ENCODE data around the gene C14orf180.

C14orf180 gene

DNA sequence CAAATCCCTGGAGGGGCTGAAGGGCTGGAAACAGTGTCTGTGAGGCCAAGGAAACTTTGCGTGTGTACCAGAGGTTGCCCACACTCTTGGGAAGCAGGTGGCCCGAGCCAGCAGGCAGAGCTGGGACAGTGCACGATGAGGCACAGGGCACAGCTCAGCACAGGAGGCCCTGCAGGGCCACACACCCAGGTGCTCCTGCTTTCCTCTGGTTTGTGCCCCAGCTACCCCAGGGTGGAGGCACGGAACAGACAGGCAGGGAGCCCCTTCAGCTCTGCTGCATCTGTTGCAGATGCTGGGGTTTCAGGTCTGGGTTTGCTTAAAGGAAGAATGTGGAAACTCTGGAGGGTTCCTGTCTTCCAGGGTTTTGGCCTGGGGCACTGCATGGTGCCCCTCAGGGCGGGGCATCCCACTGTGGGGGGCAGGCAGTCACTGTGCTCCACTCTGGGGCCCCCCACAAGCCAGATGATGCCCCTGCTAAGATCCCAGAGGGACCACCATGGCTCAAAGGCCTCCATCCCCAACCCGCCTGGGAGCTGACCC lies 16.4 kb downstream of the C14orf180 start:
- DNase-seq = no peak

- no peak for DNase-seq
Measured at GRCh38 chr14:104596451-104596918, 16.9 kb downstream of the C14orf180 start.

GRCh38 chr14:104596927-104597351 lies 17.4 kb downstream of the C14orf180 start:
- no peak for DNase-seq

- no peak for DNase-seq
Measured at GRCh38 chr14:104597576-104597975, 18.0 kb downstream of the C14orf180 start.

DNA sequence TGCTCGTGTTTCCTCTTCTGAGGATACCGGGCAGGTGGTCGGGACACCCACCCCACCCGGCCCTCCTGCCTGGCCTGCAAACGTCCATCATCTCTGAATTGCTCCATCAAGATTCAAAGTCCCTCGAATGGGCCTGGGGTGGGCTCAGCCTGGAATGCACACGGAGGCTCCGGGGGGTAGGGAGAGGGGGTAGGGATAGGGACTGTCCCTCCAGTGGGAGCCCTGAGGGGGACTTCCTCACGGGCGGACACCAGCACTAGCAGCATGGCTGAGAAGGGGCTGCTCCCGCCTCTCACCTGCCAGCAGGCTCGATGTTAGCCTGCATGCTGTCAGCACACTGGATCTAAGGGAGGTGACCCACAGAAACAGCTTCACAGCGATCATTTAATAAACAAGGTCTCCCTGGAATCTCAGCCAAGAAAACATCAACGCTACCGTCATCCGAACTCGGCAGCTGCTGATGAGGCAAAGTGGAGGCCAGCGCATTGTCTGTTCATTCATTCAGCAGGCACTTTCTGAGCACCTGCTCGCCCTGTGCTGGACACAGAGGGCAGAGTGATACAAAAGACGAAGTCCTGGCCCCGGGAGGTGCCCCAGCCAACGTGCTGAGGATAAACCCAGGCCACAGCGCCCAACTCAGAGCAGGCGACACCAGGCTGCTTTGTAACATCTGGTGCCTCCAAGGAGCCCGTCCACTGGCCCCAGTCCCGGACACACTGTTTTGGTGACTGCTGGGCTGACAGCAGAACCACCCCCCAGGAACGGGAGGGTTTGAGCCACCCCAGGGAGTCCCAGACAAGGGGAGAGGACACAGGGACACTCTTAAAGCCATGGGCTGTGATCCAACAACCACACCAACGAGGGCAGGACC lies 18.7 kb downstream of the C14orf180 start:
- DNase-seq = peak; percentile 59

DNA sequence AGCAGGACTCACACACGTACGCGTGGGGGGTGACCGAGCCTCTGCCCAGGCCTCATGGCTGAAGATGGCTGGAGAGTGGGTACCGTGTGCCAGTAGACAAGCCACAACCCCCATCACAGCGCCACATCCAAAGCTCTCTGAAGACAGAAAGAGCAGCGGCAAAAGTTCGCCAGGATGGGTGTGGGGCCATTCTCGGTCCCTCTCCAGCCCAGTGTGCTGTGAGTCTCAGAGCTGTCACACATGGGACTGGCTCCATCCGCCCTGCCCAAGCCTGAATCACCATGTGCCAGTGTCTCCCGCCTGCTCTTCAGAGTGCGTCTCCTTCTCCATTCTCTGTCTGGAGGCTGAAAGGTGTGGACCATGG lies 19.3 kb downstream of the C14orf180 start:
- DNase-seq = no peak

DNA sequence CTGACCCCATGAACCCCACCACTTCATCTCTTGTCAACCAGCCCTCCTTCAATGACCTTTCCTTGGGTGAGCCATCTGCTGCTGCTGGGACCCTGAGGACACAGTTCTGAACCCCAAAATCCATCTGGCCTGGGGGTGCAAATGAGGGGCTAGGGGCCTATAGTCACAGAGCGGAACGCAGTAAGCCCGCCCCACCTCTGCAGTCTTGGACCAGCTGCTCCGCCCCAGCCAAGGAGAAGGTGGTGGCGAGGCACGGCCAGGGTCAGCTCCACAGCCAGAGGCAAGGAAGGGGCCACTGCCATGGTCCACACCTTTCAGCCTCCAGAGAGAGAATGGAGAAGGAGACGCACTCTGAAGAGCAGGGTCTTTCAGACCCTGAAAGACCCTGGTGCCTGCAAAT lies 19.9 kb downstream of the C14orf180 start:
- DNase-seq = no peak

DNA sequence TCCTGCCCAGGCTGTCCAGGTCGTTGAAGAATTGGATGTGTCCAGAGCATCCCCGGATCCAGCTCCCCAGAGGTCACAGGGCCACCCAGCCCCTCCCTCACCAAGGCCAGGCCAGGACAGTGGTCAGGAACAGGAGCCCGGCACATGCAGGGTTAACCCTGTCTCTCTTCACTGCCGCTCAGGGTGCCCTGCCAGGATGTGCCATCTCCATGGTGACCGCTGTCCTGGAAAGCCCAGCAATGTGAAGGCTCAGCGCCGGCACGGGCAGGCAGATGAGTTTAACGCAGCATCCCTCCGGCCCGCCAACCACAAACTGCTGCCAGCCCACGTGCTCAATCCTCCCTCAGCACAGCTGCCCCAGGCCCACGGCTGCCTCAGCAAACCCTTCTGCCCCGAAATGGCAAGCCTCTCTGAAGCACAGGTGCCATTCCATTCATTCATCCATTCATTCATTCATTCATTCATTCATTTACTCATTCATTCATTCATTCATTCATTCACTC lies 20.6 kb downstream of the C14orf180 start:
- peak; percentile 16 for DNase-seq

DNA sequence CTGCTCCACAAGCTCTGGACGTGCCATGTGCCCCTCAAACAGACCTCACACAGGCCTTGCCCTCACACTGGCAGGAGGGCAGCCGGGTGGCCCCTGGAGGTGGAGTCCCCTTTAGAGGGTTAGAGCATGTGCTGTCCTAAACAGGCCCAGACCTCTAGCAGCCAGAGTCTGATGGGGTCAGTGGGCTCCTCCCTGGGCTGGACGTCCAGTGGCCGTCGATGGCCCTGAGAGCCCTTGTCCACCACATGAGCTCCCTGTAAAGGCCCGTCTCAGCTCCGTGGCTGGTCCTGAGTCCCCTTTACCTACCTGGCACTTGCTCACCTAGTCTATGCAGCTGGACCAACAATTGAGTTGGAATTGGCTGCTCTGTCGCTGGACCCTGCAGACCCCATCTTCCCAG lies 21.2 kb downstream of the C14orf180 start:
- DNase-seq = no peak

GRCh38 chr14:104601786-104602185 lies 22.2 kb downstream of the C14orf180 start:
- no peak for DNase-seq

- DNase-seq = no peak
Measured at GRCh38 chr14:104602315-104602932, 22.9 kb downstream of the C14orf180 start.

DNA sequence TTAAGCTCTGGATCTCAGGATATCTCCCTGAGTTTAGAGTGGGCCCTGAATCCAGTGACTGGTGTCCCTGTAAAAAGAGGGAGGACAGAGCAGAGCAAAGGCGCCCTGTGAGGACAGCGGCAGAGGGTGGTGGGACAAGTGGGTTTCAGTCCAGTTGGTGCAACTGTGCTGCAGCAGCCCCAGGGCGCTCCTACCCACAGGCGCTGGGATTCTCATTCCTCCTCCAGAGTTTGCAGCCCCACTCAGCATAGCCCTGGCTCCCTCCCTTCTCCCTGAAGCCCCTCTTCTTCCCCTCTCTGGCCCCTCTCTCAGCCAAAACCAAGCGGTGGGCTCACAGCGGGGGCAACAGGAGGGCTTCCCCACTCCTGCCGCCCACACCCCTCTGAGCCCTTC lies 23.4 kb downstream of the C14orf180 start:
- DNase-seq = no peak

DNA sequence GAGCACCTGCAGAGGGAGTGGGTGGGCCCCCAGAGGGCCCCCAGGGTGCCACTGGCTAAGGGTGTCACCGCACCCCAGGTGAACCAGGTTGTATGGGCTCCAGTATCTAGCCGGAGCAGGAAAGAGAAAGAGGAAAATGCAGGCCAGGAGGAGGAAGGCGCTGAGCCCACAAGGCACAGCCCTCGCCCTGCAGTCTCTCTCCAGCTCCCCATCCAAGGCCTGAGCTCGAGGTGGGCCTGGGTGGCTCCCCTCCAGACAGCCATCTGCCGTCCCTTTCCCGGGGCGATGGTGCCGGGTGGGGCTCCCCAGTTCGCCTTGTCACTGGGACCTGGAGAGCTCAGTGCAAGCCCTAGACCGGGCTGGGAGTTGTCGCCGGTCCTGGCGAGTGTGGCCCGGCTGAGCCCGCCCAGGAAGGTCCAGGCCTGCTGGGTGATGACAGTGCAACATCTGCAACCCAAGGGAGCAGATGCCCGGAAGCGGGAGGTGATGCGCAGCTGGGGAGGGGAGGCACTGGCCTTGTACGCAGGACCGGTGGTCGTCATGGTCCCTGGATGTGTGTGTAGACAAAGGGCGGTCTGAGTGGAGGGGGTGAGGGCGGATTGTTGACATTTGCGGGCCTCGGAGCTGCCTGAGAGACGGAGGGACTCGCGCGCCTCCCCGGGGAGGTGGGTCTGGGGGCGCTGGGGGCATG lies 24.3 kb downstream of the C14orf180 start:
- DNase-seq = peak; percentile 51

DNA sequence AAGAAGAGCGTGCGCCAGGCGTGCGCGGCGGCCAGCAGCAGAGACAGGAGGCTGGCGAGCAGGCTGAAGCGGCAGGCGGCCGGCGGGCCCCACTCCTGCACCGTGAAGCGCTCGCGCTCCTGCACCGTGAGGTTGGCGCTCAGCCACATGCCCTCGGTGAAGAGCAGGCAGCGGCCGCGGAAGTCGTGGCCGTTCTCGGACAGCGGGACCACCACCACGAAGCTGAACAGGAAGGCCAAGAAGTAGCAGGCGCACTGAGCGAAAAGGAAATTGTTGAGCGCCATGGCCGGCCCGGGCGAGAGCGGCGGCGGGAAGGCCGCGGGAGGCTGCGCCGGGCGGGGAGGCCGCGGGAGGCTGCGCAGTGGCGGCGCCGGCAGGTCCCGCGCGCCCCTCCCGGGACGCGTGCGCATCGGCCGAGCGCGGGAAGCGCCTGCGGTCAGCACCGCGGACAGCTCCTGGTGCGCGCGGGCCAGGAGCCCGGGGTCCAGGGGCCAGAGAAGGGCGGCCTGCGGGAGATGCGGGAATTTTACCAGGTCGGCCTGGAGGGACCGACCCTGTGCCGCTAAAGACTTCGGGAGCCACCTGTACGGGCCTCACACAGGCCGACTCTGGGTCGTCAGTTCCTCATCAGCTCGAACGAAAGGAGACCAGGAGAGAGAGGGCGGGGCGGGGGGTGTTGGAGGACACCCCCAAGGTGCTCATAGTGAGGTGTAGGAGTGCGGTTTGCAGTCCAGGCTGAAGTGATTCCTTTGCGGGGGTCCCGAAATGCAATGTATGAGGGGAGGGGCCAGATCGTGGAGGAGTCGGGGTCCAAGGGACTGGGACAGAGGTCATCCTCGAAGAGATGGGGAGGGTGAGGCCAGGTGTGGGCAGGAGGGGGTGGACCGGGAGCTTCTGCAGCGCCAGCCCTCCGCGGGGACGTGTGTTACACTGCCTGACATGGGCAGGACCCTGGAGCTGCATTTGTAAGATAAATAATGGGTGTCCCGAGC lies 25.2 kb downstream of the C14orf180 start, which contains the start of gene TMEM179:
TSS of gene TMEM179 (minus strand) at position 315 of the 992 bp plus-strand sequence. CDS start at position 284, 31 bp downstream.
- DNase-seq = no peak

GRCh38 chr14:104609666-104610065 lies 30.1 kb downstream of the C14orf180 start:
- DNase-seq = no peak

- no peak for DNase-seq
Measured at GRCh38 chr14:104610749-104611310, 31.3 kb downstream of the C14orf180 start.

- DNase-seq = no peak
Measured at GRCh38 chr14:104611881-104612280, 32.3 kb downstream of the C14orf180 start.

DNA sequence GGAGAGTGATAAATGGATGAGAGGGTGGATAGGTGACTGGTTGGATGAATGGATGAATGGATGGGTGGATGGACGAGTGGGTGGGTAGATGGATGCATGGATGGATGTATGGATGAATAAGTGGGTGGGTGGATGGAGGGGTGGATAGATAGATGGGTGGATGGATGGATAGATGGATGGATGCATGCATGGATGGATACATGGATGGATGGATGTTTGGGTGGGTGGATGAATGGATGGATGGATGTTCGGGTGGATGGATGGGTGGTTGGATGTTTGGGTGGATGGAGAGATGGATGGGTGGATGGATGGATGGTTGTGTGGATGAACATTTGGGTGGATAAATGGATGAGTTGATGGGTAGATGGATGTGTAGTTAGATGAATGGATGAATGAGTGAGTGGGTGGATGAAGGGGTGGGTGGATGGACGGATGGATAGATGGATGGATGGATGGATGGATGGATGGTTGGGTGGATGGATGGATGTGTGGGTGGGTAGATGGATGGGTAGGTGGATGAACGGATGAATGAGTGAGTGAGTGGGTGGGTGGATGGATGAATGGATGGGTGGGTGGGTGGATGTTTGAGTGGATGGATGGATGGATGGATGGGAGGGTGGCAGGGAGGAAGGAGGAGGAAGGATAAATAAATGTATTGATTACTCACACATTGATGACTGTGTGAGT lies 34.7 kb downstream of the C14orf180 start:
- no peak for DNase-seq

DNA sequence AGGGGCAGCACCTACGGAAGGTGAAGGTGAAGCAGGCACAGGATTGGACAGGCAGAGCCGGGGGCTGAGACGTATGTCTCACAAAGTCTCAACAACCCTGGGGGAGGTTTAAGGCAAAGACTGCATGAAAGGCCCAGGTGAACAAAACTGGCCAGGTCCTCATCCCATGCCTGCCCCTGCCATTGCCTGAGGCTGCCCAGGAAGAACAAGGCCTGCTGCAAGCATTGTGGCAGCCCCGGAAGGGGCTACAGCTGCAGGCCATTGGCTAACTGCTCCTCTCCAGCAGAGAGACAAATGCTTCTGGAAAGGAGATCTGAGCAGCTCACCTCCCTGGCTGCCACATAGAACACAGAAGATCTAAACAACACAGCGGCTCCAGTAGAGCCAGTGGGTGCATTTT lies 45.4 kb downstream of the C14orf180 start:
- no peak for DNase-seq

GRCh38 chr14:104632781-104633180 lies 53.2 kb downstream of the C14orf180 start:
- no peak for DNase-seq
